Measurements from ENCODE around the gene PRR14.
"Not testable (repeated sequence)": the region's sequence is repeated elsewhere in the genome, so short reads cannot be mapped to it uniquely, and the experiment has no call there.

PRR14 gene

DNA sequence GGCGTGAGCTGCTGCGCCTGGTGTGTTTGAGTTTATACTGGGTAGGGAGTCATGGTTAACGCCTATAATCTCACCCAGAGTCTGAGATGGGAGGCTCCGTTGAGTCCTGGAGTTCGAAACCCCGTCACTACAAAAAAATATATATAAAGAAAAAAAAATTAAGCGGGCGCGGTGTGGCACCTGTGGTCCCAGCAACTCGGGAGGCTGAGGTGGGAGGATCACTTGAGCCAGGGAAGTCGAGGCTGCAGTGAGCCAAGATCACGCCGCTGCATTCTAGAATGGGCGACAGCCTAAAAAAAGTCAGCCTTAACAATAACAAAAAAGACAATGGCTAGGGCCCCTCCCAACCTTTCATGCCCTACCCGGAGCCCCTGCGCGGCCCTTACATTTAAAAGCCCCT, 17.2 kb upstream of the PRR14 start:
- no peak for DNase-seq

DNA sequence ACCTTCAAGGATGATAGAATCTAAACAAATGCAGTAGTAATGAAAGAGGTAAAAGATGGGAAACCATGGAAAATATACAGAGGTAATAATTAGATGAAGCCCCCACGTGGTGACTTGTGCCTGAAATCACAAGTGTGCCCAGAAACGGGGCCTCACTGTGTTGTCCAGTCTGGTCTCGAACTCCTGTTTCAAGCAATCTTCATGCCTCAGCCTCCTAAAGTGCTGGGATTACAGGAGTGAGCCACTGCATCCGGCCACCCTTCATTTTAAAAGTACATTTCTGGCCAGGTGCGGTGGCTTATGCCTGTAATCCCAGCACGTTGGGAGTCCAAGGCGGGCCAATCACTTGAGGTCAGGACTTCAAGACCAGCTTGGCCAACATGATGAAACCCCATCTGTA, 14.2 kb upstream of the PRR14 start:
- DNase-seq = no peak

DNA sequence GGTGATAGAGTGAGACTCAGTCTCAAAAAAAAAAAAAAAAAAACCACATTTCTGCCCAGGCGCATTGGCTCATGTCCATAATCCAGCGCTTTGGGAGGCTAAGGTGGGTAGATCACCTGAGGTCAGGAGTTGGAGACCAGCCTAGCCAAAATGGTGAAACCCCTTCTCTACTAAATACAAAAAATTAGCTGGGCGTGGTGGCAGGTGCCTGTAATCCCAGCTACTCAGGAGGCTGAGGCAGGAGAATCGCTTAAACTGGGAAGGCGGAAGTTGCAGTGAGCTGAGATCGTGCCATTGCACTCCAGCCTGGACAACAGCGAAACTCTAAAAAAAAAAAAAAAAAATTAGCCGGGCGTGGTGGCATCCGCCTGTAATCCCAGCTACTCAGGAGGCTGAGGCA, 13.6 kb upstream of the PRR14 start:
- DNase-seq = not testable (repeated sequence)

DNA sequence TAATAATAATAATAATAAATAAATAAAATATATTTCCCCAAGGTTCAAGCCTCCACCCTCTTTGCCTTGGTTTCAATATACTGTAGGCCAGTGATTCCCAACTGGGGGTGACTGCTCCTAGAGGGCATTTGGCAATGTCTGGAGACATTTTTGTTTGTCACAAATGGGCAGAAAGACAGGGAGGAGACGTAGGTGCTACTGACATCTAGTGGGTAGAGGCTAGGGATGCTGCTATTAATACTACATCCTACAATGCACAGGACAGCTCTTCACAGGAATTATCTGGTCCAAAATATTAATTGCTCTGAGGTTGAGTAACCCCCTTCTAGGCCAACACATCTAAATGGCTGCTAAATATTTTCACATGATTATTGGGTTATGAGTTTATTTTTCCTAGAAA, 12.8 kb upstream of the PRR14 start:
- peak; percentile 61 to 74 for DNase-seq

DNA sequence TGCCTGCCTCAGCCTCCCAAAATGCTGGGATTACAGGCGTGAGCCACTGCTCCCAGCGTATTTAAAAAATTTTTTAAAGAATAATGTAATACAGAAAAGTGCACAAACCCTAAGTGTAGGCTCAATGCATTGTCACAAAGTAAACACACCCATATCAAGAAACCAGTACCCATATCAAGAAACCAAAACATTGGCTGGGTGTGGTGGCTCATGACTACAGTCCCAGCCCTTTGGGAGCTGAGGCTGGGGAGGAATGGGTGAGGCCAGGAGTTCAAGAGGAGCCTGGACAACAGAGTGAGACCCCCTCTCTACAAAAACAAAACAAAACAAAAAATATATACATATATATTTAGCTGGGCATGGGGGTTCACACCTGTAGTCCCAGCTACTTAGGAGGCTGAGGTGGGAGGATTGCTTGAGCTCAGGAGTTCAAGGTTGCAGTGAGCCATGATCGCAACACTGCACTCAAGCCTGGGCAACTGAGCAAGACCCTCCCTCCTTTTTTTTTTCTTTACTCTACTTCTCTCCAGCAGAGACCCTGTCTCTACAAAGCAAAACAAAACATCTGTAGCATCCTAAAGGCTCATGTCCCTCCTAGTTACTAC, 9.3 kb upstream of the PRR14 start:
- DNase-seq = no peak

DNA sequence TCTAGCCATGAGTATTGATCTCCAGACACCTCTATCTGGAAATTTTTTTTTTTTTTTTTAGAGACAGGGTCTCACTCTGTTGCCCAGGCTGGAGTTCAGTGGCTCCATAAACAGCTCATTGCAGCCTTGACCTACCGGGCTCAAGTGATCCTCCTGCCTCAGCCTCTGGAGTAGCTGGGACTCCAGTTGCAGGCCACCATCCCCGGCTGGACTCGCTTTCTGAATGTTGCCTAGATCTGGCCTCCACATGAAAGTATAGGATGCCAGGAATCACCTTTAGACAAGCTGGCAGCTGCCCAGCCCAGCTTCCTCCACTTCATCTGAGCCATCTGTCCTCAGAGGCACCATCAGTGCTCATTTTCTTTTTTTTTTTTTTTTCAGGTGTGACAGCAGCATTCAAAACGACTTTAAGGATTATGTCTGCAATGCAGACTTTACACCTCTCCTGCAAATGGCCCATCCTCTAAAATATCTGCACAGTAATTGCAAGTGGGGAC, 6.4 kb upstream of the PRR14 start:
- DNase-seq = peak in 1 of 2 experiments; percentile 33

DNA sequence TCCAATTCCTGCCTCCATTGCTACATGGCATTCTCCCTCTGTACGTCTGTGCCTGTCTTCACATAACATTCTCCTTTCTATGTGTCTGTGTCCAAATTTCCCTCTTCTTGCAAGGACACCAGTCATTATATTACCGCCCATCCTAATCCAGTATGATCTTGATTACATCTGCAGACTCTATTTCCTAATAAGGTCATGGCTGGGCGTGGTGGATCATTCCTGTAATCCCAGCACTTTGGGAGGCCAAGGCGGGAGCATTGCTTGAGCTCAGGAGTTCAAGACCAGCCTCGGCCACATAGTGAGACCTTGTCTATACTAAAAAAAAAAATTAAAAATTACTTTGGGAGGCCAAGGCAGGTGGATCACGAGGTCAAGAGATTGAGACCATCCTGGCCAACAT, 5.0 kb upstream of the PRR14 start:
- no peak for DNase-seq

DNA sequence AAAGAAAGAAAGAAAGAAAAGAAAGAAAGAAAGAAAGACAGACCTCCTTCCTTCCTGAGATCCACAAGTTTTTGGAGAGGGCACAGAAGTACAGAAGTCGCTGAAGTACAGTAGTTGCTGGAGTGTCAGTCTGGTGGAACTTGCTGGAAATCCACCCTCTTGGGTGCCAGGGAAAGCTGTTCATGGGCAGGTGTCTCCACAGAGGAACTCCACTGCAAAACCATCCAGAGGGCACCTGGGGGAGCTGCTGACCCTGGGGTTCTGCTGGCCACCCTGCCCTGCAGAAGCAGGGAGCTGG, 3.5 kb upstream of the PRR14 start:
- no peak for DNase-seq

DNA sequence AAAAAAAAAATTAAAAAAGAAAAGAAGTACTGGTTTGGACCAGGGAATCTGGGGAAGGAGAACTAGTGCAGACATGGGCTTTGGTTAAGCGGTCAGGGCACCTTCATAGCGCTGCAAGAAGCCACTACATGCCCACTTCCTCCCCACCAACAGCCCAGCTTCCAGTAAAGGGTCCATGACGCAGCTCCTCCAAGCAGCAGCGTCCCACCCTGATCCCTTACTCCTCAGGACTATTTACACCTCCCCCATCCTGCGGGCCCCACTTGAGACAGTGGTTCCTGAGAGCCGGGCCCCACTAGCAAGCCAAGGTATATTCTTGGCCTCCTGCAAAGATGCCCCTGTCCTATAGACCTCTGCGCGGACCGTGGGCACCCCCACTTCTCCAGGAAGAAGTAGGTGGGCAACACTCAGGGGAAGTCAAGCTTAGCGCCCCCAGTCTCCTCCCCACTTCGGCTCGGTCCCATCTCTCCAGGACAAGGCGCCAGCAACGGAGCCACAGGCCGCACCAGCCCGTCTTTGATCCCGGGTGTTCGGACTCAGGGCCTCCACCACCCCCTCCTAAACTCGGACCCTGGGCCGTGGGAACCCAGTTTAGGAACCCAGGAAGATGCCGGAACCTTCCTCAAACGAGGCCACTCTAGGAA, 913 bp upstream of the PRR14 start:
- no peak for DNase-seq

DNA sequence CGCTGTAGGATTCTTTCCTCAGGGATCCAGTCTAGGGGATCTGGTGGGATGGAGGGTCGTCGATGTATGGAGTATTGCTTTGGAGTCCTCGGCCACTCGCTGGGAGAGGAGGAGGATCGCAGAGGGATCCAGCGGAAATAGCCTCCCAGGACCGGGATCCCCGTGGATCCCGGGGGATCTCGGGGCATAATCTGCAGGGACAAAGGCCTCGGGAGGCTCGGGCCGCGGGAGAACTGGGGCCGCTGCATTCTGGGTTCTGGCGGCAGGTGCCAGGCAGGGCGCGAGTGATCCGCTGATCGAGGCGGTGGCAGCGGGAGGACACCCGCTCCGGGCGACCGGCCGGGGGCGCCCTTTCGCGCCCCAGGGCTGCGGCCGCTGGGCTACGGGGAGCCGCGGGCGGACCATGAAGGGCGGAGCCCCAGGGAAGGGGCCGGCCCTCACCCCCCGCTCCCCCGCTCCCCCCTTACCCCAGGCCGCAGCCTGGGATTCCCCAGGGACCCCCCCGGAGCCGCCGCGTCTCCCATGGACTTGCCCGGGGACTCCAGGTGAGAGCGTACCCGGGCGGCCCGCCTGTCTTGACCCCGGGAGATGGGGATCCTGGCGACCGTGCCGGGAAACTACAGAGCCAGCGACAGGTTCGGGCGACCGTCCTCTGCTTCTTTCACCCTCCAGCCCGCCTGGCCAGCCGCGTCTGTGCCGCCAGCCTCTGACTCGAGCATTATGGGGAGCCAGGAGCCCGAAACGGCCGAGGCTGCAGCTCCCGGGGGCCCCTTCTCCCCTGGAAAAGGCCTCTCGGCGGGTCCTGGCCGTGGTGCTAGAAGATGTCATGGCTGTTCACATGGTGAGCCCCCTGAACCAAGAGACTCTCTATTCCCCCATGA, 604 bp downstream of the PRR14 start:
- DNase-seq = peak; percentile 58 to 60

DNA sequence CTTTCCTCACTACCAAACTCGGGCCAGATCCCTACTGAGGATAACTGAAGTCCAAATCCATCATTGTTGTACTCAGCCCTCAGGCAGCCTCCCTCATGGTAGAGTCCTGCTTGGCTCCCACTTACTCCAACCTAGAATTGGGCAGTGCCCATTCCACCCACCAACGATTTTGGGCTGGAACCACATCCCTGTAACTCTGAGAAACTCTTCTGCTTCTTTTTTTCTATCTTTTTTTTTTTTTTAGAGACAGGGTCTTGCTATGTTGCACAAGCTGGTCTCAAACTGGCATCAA, 1.2 kb downstream of the PRR14 start:
- DNase-seq = no peak

DNA sequence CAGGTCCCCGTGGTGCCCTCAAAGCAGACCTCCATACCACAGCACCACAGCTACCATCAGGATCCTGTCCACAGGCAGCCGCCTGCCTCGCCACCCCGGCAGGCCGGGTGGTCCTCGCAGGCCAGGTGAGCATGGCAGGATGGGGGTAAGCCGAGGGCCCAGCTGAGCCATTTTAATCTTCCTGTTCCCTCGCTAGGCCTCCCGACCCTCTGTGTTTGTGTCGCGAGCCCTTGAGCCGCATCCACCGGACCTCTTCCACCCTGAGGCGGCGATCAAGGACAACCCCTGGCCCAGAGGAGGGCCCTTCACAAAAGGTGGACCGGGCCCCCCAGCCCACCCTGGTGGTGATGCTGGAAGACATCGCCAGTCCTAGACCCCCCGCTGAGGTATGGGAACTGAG, 2.0 kb downstream of the PRR14 start:
- no peak for DNase-seq

DNA sequence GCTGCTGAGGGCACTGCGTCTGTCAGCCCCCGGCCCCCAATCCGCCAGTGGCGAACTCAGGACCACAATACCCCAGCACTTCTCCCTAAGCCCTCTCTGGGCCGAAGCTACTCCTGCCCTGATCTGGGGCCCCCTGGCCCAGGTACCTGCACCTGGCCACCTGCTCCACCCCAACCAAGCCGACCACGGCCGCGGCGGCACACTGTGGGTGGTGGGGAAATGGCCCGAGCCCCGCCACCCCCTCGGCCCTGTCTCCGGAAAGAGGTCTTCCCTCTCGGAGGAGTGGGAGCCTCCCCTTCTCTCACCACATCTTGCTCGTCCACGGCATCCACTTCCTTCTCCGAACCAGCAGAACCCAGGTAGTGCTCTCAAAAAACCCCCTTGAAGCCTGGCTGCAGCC, 4.1 kb downstream of the PRR14 start:
- no peak for DNase-seq

DNA sequence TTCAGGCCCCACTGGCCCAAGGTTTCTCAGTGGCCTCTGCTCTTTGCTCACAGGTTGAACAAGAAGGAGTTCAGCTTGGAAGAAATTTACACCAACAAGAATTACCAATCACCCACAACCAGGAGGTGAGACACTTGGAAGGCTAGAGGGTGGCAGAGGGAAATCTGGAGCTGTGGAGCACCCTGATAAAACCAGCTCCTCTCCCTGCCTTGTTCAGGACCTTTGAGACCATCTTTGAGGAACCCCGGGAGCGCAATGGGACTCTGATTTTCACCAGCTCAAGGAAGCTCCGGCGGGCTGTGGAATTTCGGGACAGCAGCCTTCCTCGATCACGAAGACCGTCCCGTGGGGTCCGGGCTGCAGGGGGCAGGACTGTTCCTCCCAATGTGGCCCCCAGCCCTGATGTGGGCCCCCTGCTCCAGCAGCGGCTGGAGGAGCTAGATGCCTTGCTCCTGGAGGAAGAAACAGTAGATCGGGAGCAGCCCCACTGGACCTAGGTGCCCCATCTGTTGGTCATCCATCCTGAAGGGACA, 5.1 kb downstream of the PRR14 start:
- no peak for DNase-seq

DNA sequence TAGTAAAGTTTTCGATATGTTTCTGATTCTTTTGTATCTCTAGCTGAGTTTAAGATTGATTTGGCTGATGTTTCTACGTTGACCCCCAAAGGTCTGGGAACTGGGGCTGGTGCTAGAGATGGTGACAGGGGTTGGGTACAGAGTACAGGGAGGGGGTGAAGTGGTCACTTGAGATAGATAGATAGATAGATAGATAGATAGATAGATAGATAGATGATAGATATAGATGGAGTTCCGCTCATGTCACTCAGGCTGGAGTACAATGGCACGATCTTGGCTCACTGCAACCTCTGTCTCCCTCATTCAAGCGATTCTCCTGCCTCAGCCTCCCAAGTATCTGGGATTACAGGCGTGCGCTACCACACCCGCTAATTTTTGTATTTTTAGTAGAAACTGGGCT, 5.6 kb downstream of the PRR14 start:
- DNase-seq = no peak

DNA sequence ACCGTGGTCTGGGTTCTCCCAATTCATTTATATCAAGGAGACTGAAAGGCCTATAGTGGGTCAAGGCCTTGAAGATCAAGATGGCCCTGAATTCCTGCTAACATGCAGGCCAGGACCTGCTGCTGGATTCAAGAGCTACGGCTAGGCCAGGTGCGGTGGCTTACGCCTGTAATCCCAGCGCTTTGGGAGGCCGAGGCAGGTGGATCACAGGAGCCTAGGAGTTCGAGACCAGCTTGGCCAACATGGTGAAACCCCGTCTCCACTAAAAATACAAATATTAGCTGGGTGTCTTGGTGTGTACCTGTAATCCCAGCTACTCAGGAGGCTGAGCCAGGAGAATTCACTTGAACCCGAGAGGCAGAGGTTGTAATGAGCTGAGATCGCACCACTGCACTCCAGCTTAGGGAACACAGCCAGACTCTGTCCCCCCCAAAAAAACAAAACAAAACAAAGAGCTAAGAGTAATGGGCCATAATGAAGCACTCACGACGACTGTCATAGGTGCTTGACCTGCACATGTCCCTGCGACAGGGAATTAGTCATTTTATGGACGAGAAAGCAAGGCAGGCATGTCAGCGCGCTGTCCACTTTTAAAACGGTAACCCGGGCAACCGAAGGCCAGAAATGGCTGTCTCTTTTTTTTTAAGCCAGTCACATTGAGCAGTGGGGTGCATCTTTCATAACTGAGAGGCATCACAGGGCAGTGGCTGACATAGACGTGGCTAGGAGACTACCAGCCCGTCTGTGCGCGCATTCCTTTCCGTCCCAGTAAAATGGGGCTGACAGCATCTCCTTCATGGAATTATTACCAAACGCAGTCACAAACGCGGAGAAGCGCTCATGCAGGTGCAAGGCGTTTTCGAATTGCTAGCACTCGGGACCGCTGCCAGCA, 6.5 kb downstream of the PRR14 start:
- no peak for DNase-seq

DNA sequence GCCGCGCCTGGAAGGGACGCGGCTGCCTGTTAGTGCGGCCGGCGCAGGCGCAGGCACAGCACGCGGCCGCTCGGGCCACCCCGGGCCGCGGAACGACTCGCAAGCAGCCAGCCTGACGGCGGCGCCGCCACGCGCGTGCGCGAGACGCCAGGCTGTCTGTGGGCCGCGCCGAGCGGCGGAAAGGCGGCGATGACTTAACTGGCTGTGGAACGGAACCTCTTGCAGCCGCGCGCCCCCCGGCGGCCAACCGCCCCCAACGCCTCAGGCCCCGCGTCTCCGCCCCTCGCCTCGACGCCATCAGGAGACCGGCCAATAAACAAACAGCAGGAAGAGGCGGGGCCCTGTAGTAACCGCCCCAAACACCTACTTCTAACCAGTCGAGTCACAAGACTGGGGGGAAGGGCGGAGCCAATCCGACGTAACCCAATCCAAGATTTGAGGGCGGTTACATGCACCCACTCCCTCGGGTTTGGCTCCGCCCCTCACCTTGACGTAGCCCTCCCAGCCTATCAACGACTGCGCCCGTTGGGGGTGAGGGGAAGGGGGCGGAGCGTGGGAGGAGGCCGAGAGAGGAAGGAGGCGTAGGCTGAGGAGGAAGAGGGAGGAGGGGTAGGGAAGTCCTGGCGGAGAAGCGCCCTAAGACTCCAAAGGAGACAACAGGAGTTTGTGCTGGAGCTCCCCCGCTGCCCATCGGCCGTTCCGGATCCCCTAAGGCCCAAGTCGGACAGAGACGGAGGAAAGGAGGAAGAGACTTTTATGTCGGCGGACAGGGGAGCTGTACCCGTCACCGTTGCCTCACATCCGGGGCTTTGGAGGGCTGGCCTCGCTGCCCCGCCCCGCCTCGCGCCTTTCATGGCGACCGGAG, 7.3 kb downstream of the PRR14 start, which contains the start of gene FBRS:
Gene FBRS (plus strand): TSS at position 566 of the 865 bp plus-strand sequence. CDS start 1,088 bp downstream, outside the sequence.
- peak; percentile 100 for DNase-seq

DNA sequence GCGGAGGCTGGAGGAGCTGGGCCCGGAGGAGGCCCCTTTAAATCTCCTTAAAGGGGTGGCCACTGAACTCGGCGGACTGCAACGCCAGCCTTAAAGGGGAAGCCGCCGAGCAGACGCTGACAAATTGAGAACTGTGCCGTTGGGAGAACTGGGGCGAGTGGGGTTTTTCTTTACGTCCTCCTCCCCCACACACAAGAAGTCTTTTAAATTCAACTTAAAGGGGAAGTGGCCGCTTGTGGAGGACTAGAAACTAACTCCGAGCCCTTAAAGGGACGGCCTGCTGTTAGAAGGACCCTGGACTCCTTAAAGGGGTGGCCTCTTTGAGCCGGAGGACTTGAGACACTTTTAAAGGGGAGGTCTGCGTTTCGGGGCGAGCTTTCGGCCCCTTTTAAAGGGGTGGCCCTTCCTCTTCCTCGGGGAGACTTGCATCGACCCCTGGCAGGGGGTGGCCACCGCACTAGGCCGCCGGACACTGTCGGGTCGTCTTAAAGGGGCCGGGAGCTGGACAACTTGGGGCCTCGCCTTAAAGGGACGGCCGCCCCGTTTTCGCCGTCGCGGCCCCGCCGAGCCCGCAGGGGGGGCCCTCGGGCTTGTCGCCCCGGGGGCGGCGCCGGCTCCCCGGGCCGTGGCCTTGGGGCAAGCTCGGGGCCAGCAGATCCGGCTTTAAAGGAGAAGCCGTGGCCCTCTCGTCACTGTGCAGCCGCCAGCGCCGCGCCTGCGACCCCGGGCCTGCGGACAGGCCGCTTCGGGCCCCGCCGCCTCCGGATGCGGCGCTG, 8.2 kb downstream of the PRR14 start:
- DNase-seq = peak; percentile 94 to 96

DNA sequence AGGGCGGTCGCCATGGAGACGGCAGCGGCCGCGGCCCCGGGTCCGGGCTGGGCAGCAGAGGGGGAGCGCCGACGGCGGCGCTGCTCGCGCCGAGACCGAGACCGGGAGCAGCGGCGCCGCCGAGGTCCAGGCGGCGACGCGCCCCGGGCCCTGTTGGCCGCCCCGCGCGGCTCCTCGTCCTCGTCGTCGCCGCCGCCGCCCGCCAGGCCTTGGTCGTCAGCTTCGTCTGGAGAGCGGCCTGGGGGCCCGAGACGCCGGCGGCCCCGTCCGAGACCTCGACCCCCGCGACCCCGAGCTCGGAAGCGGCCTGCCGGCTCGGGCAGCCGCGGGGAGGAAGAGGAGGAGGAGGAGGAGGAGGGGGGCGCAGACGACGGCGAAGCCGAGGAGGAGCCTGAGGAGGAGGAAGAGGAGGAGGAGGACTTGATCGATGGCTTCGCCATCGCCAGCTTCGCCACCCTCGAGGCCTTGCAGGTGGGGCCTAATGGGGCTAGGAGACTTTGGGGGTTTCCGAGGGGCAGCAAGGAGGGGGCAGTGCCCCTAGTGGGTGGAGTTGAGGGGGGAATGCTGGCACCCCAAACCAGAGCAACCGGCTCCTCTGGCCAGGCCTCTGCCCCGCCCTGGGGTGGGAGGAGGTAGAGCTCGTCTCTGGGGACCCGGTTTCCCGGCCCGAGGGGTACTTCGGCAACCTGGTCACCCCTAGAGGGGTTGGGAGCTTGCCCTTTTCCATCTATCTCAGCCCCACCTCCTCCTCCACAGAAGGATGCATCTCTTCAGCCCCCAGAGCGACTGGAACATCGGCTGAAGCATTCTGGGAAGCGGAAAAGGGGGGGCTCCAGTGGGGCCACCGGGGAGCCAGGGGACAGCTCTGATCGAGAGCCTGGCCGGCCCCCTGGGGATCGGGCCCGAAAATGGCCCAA, 9.0 kb downstream of the PRR14 start:
- DNase-seq = no peak

All from SHP77 (cell line).